Loucy (cell line): ENCODE results near the gene TTLL5.

Experiments
- H2AFZ ChIP-seq: fragments of 200-600 bp; sonication (generic); 2 replicates; pipeline ENCODE4 v1.6.0; 2016; ENCODE audit warnings: antibody characterized with exemption, mild to moderate bottlenecking, low read length, moderate library complexity
- H3F3A ChIP-seq: fragments of 200-600 bp; 2 replicates; pipeline ENCODE4 v1.6.0; 2016; ENCODE audit warnings: antibody characterized with exemption, low read depth, mild to moderate bottlenecking
- H3K27me3 ChIP-seq: fragments of 200-600 bp; sonication (generic); 2 replicates; pipeline ENCODE4 v1.6.1; 2014; ENCODE audit warnings: low read length, mild to moderate bottlenecking; ENCODE audit not compliant: insufficient read depth, poor library complexity, severe bottlenecking
- H3K36me3 ChIP-seq: fragments of 200-600 bp; sonication (generic); 2 replicates; pipeline ENCODE4 v1.6.1; 2016; ENCODE audit warnings: low read length; ENCODE audit not compliant: insufficient read depth
- H3K4me1 ChIP-seq: fragments of 200-600 bp; sonication (generic); 2 replicates; pipeline ENCODE4 v1.5.1; 2014; ENCODE audit warnings: low read length, mild to moderate bottlenecking; ENCODE audit not compliant: insufficient read depth, poor library complexity, severe bottlenecking
- H3K4me2 ChIP-seq: fragments of 200-600 bp; sonication (generic); 2 replicates; pipeline ENCODE4 v1.6.0; 2014; ENCODE audit warnings: antibody characterized with exemption, low read length, low read depth, mild to moderate bottlenecking; ENCODE audit not compliant: poor library complexity, severe bottlenecking
- H3K4me3 ChIP-seq: fragments of 200-600 bp; sonication (generic); 2 replicates; pipeline ENCODE4 v1.5.1; 2014; ENCODE audit warnings: low read length, mild to moderate bottlenecking, mixed read lengths; ENCODE audit not compliant: poor library complexity, severe bottlenecking
- H3K79me2 ChIP-seq: fragments of 200-600 bp; sonication (generic); 2 replicates; pipeline ENCODE4 v1.6.1; 2014; ENCODE audit warnings: low read length; ENCODE audit not compliant: insufficient read depth
- H3K9ac ChIP-seq: fragments of 200-600 bp; sonication (generic); 2 replicates; pipeline ENCODE4 v1.6.0; 2014; ENCODE audit warnings: mild to moderate bottlenecking, low read depth, low read length, moderate library complexity; ENCODE audit not compliant: poor library complexity, severe bottlenecking
- H3K9me2 ChIP-seq: fragments of 200-600 bp; sonication (generic); replicated peaks from 2 replicates; pipeline ENCODE4 v1.6.1; 2016; ENCODE audit warnings: low read depth, low read length, mixed read lengths
- H3K9me3 ChIP-seq: fragments of 200-600 bp; sonication (generic); 2 replicates; pipeline ENCODE4 v1.6.1; 2014; ENCODE audit warnings: mild to moderate bottlenecking, antibody characterized with exemption, low read length, low read depth; ENCODE audit not compliant: insufficient read depth
- H4K20me1 ChIP-seq: fragments of 200-600 bp; sonication (generic); 2 replicates; pipeline ENCODE4 v1.6.0; 2014; ENCODE audit warnings: antibody characterized with exemption, low read length, mild to moderate bottlenecking; ENCODE audit not compliant: insufficient read depth, poor library complexity, severe bottlenecking
- CTCF ChIP-seq: fragments of 200-600 bp; sonication (generic); conservative IDR thresholded peaks from 2 replicates; pipeline ENCODE4 v1.5.1; 2014; ENCODE audit warnings: mild to moderate bottlenecking, antibody characterized with exemption, low read length
- EZH2phosphoT487 ChIP-seq: fragments of 200-600 bp; IDR thresholded peaks from 2 replicates; pipeline ENCODE4 v1.6.1; 2018; ENCODE audit warnings: antibody characterized with exemption, mild to moderate bottlenecking, moderate library complexity, borderline replicate concordance

TTLL5 gene

DNA sequence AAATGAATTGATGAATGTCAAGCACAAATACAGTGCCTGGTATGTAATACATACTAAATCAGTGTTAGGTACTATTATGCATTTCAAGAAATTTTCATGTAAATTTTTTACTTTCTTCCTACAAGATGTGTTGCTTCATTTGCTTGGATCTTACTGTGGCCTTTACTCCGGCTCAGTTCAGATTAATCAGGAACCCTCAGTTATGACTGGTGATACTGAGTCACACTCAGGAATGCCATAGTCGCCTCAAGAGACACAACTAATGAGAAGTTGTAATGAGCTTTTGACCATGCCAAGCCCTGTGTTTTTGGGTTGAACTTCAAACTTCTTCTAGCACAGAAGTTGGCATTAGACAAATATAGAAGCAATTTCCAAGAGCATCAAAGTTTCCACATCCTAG, 224.8 kb downstream of the TTLL5 start:
- Histone ChIP-seq H3K4me3 (no peak overlapping the region), H3K9me2 (no peaks in the 10 kb centered on the region), H3K9ac (no peak overlapping the region), H3F3A (no peaks in the 10 kb centered on the region), H3K36me3 (peaks cover 19% of the 10 kb centered on the region; the same call in 1 of the 2 replicates), H3K4me1 (no peaks in the 10 kb centered on the region), H4K20me1 (no peaks in the 10 kb centered on the region), H3K79me2 (no peaks in the 10 kb centered on the region), H3K27me3 (no peaks in the 10 kb centered on the region), H2AFZ (no peak overlapping the region), H3K4me2 (no peak overlapping the region), H3K9me3 (no peaks in the 10 kb centered on the region)
- TF ChIP-seq EZH2phosphoT487 = no peak
- no peak for TF ChIP-seq CTCF

DNA sequence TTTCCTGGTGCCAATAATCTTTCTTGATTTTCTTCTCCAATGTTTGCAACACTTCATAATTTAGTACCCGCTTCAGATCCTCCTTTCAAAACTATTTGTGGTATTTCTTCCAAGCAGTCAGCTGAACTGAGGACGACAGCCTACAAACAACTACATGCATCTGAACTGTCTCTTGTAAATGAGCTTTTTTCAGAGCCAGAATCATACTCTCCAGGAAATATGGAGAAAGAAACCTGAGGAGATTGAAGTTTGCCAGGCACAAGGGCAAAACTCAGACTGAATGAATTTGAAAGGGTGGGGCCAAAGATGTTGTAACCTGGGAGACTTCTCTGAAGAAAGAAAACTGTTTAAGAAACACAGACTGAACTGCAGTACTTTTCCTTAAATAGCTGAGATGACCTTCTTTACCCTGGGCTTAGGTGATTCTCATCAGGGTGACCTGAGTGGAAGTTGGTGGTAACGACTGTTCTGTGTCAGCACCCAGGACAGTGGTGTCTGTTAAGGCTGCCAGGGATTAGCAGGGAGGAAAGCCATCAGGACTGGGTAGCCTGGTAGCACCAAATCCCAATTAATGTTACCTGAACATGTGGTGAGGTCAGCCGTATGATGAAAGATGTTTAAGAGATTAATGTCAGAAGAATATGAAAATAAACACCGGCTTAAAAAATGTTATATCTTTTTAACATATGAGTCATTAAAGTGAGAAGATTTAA, 225.7 kb downstream of the TTLL5 start:
- Histone ChIP-seq H3K36me3 (peaks cover 19% of the 10 kb centered on the region; the same call in 1 of the 2 replicates), H4K20me1 (no peaks in the 10 kb centered on the region), H3F3A (no peaks in the 10 kb centered on the region), H3K4me2 (no peak overlapping the region), H3K4me1 (no peaks in the 10 kb centered on the region), H3K4me3 (no peak overlapping the region), H3K79me2 (no peaks in the 10 kb centered on the region), H3K9ac (no peak overlapping the region), H3K9me2 (no peaks in the 10 kb centered on the region), H3K27me3 (no peaks in the 10 kb centered on the region), H2AFZ (no peak overlapping the region), H3K9me3 (no peaks in the 10 kb centered on the region)
- no peak for TF ChIP-seq EZH2phosphoT487
- no peak for TF ChIP-seq CTCF

DNA sequence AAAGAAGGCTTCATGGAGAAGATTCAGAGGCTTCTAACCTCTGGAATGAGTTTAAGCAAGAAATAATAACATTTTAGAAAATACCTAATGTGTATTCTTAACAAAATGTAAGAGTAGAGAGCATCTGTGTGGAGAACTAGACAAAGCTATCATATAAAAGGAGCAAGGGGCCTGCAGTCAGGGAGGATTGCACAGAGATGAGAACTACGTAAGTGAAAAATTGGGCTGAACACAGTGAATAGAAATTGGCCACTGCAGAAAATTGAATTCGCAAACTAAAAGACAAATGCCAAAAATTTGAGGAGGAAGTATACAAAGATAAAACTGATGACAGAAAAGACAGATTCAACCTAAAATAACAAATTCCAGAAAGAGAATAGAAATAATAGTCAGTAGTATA, 227.9 kb downstream of the TTLL5 start:
- Histone ChIP-seq H3K36me3 (peaks cover 6% of the 10 kb centered on the region; the same call in 1 of the 2 replicates), H2AFZ (no peak overlapping the region)

More for the DNA sequence above, 227.9 kb downstream of the TTLL5 start:
- H3K4me3 ChIP-seq = no peak overlapping the region
- H3F3A ChIP-seq = no peaks in the 10 kb centered on the region
- H3K9me3 ChIP-seq = no peaks in the 10 kb centered on the region
- no peaks in the 10 kb centered on the region for H3K79me2 ChIP-seq
- no peaks in the 10 kb centered on the region for H3K27me3 ChIP-seq
- TF ChIP-seq CTCF (no peak), EZH2phosphoT487 (no peak)
- H3K9ac ChIP-seq = no peak overlapping the region
- H3K4me2 ChIP-seq = no peak overlapping the region
- no peaks in the 10 kb centered on the region for H3K9me2 ChIP-seq
- H3K4me1 ChIP-seq = no peaks in the 10 kb centered on the region
- no peaks in the 10 kb centered on the region for H4K20me1 ChIP-seq
